ENCODE data around the gene MRPL22. TPM values are rescaled to one million over a fixed set of nuclear protein-coding genes. Genes with fewer than 3 reads are reported as not detected.
"Not testable (repeated sequence)": the region's sequence is repeated elsewhere in the genome, so short reads cannot be mapped to it uniquely, and the experiment has no call there.

Gene MRPL22
- 52.2 TPM for polyA plus RNA-seq (ENCODE audit: insufficient read length)
- long read RNA-seq, donor 1, transcript MRPL22-207 (7 exons, 3,176 nt): major isoform, 29 of 56 reads
- long read RNA-seq, donor 1, transcript MRPL22-202 (6 exons, 784 nt): minor isoform, 9 of 56 reads
- long read RNA-seq, donor 1, partial matches to known transcripts: 10 of 56 reads
- long read RNA-seq, donor 1, other reads (novel, unspliced or antisense): 0 of 56 reads
- long read RNA-seq, donor 2, transcript MRPL22-207 (7 exons, 3,176 nt): major isoform, 44 of 63 reads
- long read RNA-seq, donor 2, partial matches to known transcripts: 7 of 63 reads
- long read RNA-seq, donor 2, other reads (novel, unspliced or antisense): 0 of 63 reads
- long read RNA-seq, donor 3, transcript MRPL22-202 (6 exons, 784 nt): minor isoform, 10 of 59 reads
- long read RNA-seq, donor 3, transcript MRPL22-207 (7 exons, 3,176 nt): major isoform, 37 of 59 reads
- long read RNA-seq, donor 3, partial matches to known transcripts: 6 of 59 reads
- long read RNA-seq, donor 3, other reads (novel, unspliced or antisense): 0 of 59 reads
- long read RNA-seq, donor 4, partial matches to known transcripts: 0 of 7 reads
- long read RNA-seq, donor 4, other reads (novel, unspliced or antisense): 0 of 7 reads
- long read RNA-seq, donor 5, transcript MRPL22-202 (6 exons, 784 nt): minor isoform, 22 of 134 reads
- long read RNA-seq, donor 5, transcript MRPL22-201 (6 exons, 3,035 nt): minor isoform, 9 of 134 reads
- long read RNA-seq, donor 5, transcript MRPL22-207 (7 exons, 3,176 nt): major isoform, 93 of 134 reads
- long read RNA-seq, donor 5, partial matches to known transcripts: 7 of 134 reads
- long read RNA-seq, donor 5, other reads (novel, unspliced or antisense): 0 of 134 reads
- long read RNA-seq, donor 6, transcript MRPL22-201 (6 exons, 3,035 nt): minor isoform, 5 of 74 reads
- long read RNA-seq, donor 6, transcript MRPL22-207 (7 exons, 3,176 nt): major isoform, 50 of 74 reads
- long read RNA-seq, donor 6, transcript MRPL22-202 (6 exons, 784 nt): minor isoform, 7 of 74 reads
- long read RNA-seq, donor 6, partial matches to known transcripts: 6 of 74 reads
- long read RNA-seq, donor 6, other reads (novel, unspliced or antisense): 0 of 74 reads
- long read RNA-seq, donor 7, transcript MRPL22-205 (3 exons, 2,344 nt): minor isoform, 9 of 111 reads
- long read RNA-seq, donor 7, transcript MRPL22-207 (7 exons, 3,176 nt): major isoform, 66 of 111 reads
- long read RNA-seq, donor 7, transcript MRPL22-202 (6 exons, 784 nt): minor isoform, 16 of 111 reads
- long read RNA-seq, donor 7, partial matches to known transcripts: 16 of 111 reads
- long read RNA-seq, donor 7, other reads (novel, unspliced or antisense): 0 of 111 reads
- long read RNA-seq, donor 8, transcript MRPL22-207 (7 exons, 3,176 nt): major isoform, 22 of 26 reads
- long read RNA-seq, donor 8, partial matches to known transcripts: 0 of 26 reads
- long read RNA-seq, donor 8, other reads (novel, unspliced or antisense): 0 of 26 reads

DNA sequence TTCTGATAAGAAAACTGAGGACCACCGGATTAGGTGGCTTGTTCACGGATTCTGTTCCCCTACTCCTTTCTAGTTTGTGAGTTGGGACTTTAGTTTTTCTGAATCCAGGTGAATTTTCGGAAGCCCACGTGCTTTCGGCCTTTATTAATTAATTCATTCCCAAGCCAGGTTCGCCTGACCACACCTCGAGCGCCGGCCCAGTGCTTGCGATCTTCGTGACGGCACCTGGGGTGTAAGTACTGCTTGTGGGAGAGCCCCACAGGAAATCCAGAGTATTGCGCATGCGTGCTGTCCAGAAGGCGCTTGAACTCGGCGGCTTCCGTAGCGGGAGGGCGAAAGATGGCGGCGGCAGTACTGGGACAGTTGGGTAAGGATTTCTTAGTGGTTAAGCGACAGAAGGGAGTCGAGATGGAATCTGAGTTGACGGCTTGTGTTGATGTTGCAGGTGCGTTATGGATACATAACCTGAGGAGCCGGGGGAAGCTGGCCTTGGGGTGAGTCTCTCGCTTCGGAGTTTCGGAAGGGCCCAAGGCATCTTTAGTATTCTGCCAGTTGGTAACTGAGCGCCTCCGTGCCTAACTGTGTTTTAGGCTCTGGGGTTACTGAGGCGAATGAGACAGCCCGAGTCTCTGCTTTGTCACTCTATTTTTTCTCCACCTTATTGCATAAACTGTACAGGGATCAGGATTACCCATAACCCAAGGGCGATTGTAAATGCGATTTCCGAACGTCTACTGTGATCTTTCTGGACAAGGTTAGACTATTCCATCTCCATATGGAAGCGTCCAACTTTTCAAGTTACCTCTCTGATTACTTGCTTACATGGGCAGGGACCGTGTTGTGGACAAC, at the start of gene MRPL22:
MRPL22 (plus strand) TSS at position 302 of the 849 bp plus-strand sequence; CDS start at position 340, 38 bp downstream.
- peak; percentile 92 for DNase-seq

DNA sequence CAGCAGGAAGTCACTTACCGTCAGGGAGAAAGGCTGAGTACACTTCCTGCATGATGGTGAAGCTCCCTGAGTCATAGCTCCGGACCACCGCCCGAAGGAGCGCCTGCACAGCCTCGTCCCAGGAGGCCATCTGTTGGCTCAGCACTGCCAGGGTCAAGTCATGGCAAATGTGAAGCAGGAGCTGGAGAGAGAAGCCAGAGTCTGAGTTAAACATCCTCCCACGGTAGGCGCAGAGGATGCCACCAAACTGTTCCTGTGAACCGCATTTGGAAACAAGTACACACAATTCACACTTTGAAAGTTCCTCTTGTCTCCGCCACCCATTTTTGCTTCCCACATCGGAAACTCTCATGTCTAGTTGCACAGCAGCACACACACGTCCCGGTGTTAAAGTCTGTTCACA, 48.5 kb upstream of the MRPL22 start:
- no peak for DNase-seq

DNA sequence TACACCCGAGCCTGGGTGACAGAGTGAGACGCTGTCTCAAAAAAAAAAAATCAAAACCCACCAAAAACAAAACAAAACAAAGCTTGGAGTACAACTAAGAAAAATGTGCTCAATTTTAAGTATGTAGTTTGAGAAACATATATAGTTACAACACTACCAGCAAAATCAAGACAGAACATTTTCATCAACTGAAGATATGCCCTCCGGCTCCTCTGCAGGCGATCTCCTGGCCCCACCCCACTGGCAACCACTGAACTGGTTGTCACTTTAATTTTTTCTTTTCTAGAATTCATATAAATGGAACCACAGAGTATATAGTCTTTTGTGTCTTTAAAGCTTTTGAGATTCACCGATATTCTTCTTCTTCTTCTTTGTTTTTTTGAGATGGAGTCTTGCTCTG, 47.5 kb upstream of the MRPL22 start:
- no peak for DNase-seq

DNA sequence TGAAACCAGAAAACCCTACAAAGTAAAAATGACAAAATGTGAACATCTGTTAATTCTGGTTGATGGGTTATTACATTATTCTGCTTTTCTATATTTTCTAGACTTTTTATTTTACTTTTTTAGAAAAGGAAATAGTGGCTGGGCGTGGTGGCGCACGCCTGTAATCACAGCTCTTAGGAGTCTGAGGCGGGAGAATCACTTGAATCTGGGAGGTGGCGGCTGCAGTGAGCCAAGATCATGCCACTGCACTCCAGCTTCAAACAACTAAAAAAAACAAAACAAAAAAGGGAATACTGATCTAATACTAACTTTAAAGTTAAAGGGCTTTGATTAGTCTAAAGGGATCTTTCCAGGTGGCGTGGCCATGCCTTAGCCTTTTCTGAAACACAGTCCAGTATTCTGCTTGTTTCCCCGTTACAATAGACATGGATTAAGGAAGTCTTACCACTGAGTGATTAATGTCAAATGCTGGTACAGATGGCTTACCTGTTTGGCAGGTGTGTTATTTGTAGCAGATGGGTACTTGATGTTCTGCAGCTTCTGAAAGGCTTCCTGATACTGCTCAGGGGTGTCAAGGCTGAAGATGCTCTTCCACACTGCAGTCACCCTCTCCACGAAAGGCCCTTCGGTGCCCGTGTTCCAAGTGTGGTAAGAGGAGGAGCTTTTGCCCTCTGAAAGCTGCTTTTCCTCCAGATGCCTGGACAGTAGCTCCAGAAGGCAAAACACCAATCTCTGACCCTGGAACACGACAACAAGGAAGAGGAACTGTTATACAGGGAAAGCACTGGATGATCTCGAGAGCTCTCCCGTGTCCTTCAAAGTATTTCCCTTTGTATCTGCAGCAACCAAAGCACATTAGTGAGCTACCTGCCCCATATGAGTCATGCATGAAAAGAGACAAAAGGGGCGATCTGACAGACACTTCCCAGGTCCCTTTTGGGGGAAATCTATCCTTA, 45.0 kb upstream of the MRPL22 start:
- DNase-seq: no peak

DNA sequence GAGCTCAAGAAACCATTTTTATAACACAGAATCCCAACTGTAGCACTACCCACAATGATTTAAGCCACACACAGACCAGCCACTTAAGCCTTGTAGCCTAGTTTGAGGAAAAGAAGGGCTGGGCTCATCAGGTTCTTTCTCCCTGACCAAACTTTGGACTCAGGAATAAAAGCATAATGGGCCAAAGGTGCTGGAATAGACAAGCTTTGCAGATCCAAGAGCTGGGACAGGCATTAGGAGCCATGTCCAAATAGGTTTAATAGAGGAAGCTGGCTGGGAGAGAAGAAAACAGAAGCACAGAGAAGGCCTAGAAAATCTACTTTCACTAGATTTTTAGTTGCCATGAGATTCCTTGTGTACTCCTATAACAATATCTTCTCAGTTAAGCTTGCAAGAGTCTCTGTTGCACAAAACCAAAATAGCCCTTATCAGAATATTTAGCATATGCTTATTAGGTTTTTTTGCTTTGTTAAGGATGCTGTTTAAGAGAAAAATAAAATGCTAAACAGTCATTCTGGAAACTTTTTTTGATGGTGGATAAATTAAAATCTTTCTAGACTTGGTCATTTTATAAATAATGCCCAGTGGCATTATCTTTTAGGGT, 44.2 kb upstream of the MRPL22 start:
- no peak for DNase-seq

DNA sequence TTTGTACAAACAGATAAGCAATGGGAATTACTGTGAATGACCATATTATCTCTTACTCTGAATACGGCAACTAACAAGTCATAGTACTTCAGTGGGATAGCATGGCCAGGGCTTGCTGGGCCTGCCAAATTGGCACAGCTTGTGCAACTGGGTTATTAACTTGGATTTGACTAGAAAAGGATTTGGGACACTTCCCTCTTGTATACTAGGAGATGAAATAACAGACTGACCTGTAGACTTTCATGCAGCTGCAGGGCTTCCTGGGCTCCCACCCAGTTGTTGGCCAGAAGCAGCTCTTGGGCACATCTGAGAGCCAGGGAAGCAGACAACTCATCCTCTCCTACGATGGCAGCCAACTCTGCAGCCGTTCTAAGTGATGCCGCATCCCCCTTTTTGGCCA, 42.7 kb upstream of the MRPL22 start:
- DNase-seq: no peak

DNA sequence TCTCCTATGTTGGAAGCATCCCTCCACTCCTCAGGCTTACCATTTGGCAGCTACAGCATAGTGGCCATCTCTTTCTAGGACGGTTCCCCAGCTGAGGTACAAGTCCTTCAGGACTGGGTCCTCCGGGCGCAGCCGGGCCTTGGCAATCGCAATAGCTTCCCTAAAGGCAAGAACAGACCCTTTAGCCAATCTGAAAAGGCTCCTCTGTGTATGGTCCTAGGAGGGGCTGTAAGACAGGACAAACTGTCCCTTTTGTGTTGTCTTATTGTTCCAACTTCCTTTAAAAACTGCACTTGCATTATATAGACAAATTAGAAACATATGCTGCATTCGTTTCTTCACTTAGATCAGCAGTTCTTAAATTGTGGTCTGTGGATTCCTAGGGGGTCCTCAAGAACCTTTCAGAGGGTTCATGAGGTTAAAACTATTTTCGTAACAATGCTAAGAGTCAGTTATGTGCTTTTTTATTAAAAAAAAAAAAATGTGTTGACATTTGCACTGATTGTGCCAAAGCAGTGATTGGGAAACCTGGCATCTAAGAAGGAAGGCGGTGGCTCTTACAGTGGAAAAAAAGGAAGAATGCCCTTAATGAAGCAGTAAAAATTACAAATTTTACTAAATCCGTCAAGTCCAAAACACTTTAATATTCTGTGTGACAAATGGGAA, 41.6 kb upstream of the MRPL22 start:
- DNase-seq: no peak

DNA sequence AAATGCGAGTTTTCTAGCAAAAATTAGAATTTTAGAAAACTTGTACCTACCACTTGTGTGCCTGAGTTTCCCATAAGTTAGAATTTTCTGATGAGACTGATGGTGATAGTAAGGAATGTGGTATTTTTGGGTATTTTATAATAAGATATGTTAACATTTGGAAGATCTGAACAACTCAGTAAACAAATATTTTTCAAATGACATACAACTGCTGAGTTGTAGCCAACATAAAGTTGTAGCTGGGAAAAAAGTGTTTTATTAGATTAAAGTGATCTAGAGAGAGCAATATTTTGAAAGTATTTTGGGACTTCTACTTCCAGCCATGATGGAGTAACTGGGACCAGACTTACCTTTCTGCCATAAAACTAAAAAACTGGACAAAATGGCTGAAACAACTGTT, 40.8 kb upstream of the MRPL22 start:
- no peak for DNase-seq

DNA sequence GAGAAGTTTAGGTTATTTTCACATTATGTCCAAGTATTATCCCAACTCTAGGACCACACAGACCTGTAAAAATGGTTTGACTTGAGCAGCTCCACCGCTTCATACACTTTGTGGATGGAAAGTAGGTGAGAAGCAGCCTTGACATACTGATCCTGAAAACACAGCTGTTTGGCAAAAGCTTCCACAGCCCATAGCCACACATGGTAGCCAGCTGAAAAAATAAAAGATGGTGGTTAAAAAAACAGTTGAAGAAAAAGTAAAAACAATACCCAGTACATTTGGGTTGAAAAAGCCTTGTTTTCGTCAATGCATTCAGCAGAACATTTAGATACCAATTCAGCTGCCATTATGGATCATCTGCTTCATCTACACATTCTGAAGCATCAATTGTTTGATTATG, 39.6 kb upstream of the MRPL22 start:
- DNase-seq: no peak

DNA sequence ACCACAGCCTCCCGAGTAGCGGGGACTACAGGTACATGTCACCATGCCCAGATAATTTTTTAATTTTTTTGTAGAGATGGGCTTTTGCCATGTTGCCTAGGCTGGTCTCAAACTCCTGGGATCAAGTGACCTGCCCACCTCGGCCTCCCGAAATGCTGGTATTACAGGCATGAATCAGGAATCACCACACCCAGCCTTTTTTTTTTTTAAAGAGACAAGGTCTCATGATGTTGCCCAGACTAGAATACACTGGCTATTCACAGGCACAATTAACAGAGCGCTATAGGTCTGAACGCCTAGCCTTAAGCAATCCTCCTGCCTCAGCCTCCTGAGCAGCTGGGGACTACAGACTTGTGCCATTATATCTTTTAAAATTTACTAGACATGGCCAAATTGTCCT, 39.0 kb upstream of the MRPL22 start:
- DNase-seq: no peak

DNA sequence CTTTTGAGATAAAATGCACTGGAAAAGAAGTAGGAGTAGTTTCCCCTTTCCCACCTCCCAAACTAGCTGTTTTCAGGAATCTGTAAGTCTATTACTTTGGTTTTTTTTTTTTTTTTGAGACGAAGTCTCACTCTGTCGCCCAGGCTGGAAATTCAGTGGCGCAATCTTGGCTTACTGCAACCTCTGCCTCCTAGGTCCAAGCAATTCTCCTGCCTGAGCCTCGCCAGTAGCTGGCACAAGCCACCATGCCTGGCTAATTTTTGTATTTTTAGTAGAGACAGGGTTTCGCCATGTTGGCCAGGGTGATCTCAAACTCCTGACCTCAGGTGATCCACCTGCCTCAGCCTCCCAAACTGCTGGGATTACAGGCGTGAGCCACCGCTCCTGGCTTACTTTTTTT, 35.3 kb upstream of the MRPL22 start:
- not testable (repeated sequence) for DNase-seq

DNA sequence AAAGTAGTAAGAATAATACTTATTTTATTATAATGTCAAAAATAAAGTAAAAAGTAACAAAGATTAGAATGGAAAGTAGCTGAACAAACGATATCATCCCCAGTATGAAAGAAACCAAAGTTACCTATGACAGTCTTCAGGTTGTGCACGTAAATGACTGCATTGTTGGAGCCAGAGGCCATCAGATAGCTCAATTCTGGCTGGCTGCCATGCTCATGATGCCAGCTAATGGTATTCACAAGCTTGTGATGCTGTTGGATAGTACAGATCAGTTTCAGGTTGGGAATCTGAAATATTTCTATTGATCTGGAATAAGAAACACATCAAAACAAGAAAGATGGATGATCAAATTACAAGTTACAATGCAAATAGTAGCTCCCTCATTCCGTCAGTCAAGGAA, 24.0 kb upstream of the MRPL22 start:
- DNase-seq: no peak

DNA sequence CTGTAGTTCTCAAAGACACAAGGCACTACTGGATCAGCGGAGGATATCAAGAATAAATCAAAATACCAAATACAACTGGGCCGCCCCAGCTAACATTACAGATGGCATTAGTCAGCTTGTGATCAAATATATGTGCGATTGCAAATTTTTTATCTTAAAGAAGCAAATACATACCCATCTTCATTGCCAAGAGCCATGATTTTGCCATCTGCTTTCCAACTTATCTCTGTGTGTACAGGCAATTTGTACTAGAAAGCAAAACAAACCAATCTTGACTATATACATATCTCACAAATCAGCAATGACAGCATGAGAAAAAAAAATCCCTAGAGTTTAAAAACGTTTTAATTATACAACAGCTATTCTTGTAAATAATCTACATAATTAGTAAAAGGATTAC, 23.1 kb upstream of the MRPL22 start:
- no peak for DNase-seq

DNA sequence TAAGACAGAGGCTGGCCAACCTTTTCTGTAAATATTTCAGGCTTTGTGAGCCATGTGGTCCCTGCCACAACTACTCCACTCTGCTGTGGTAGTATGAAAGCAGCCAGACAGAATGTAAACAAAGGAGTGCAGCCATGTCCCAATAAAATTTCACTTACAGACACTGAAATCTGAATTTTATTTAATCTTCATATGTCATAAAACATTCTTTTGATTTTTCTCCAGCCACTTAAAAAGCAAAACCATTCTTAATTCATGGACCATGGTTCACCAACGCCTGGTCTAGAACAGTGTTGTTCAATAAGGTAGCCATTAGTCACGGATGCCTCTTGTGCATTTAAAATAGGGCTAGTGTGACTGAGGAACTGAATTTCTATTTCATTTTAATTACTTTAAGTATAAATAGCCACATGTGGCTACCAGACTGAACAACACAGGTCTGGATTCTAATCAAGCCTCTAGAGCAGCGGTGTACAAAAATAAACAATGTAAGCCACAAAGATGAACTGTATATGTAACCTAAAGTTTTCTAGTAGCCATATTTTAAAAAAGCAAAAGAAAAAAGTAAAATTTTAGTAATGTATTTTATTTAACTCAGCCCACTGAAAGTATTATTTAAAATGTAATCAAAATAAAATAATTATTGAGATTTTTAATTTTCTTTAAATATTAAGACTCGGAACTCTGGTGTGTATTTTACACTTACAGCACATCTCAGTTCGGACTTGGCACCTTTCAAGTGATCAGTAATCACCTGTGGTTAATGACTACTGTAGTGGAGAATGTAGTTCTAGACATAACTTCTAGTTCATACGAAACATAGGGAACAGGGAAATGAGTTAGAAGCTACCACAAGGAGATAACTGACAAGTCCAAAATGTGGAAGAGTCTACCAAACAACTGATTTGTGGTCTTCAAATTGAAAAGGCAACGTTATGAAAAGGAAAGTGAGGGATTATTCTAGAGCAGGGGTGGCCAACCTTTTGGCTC, 17.1 kb upstream of the MRPL22 start:
- DNase-seq: no peak

DNA sequence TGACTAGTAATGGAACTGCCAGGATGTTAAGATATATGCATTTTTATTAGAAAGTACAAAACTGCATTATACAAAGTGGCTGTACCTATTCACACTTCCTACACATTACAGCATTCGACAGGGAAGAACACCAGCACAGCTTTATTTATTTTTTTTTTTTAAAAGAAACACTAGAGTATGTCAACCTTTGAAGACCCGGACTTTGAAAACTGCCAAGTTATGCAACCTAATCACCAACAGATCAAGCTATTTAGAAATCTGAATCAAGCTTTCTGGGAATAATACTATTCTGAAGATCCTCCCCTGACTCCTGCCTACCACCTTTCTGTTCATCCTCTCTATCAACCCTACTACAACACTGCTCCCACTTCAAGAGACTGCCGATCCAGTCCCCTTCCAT, 7.3 kb upstream of the MRPL22 start:
- no peak for DNase-seq

DNA sequence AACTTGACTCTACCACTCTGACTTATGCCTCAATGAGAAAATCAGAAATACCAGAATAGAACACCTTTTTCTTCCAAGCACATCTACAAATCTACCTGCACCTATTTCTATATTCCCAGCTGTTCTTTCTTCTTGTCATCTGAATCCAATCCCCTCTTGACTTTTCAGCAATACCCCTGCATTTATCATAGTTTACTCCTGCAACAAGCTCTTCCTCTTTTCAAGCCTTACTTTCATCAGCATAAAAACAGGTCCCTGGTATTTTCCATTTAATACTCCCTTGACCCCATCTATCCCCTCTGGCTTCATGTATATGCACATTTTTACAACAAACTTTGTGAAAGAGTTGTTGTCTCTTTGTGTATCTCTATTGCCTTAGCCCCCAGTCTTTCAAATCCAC, 6.0 kb upstream of the MRPL22 start:
- DNase-seq: no peak

DNA sequence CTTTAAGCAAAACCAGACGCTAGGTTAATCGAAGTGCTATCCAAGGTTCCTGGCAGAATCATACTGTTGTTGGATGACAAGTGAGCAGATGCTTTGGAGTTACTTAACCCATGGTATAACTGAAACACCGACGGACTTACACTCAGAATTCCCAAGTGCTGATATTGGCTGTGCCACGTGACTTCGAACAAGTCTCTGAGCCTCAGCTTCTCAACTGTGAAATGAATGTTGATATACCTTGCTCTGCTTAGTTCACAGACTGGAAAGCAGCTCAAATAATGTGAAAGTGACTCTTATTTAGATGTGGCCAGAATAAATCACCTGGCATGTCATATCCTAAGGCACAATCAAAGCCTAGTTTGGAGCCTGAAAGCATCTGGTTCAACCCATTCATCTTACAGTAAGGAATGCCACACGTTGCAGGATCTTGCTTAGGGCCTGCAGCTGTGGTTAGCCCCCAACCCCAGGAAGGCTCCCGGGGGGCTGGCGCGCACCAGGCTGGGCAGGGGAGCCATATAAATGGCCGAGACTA, 3.6 kb upstream of the MRPL22 start:
- DNase-seq: peak; percentile 1

Data from left kidney (tissue), 8 donors.